HG03521 (cell line): ENCODE results near the gene SAMD3.
"Not testable (repeated sequence)": the region's sequence is repeated elsewhere in the genome, so short reads cannot be mapped to it uniquely, and the experiment has no call there.

Experiments used
- ATAC-seq: cut with Tn5 transposase; IDR thresholded peaks from one replicate; pipeline ENCODE4 v1.9.1; 2021; ENCODE audit warnings: mild to moderate bottlenecking, moderate library complexity; ENCODE audit not compliant: unreplicated experiment

The SAMD3 gene

GRCh38 chr6:130211691-130212090 is 11.1 kb downstream of the SAMD3 start:
- no peak for ATAC-seq

GRCh38 chr6:130207979-130208649 is 14.6 kb downstream of the SAMD3 start:
- ATAC-seq: no peak

GRCh38 chr6:130206479-130206878 is 16.3 kb downstream of the SAMD3 start:
- no peak for ATAC-seq

GRCh38 chr6:130204322-130204721 is 18.4 kb downstream of the SAMD3 start:
- no peak for ATAC-seq

GRCh38 chr6:130203370-130203769 is 19.4 kb downstream of the SAMD3 start:
- ATAC-seq: no peak

GRCh38 chr6:130202782-130203181 is 20.0 kb downstream of the SAMD3 start:
- ATAC-seq: peak; percentile 72

GRCh38 chr6:130200020-130200419 is 22.7 kb downstream of the SAMD3 start:
- no peak for ATAC-seq

- ATAC-seq: no peak
Measured at GRCh38 chr6:130198483-130199035, 24.2 kb downstream of the SAMD3 start.

- ATAC-seq: not testable (repeated sequence)
Measured at GRCh38 chr6:130197816-130198482, 24.8 kb downstream of the SAMD3 start.

- not testable (repeated sequence) for ATAC-seq
Measured at GRCh38 chr6:130194434-130194833, 28.3 kb downstream of the SAMD3 start.

- no peak for ATAC-seq
Measured at GRCh38 chr6:130190701-130191690, 31.8 kb downstream of the SAMD3 start.

- no peak for ATAC-seq
Measured at GRCh38 chr6:130189531-130190397, 33.0 kb downstream of the SAMD3 start.

GRCh38 chr6:130188207-130188899 is 34.4 kb downstream of the SAMD3 start:
- ATAC-seq: no peak

GRCh38 chr6:130187335-130188206 is 35.2 kb downstream of the SAMD3 start:
- no peak for ATAC-seq

- ATAC-seq: no peak
Measured at GRCh38 chr6:130185658-130186057, 37.1 kb downstream of the SAMD3 start.

GRCh38 chr6:130183271-130184222 is 39.2 kb downstream of the SAMD3 start:
- ATAC-seq: no peak

GRCh38 chr6:130182466-130182865 is 40.3 kb downstream of the SAMD3 start:
- no peak for ATAC-seq
